NCI-H345 (cell line): Measurements from ENCODE around the gene NMD3.
"Not testable (repeated sequence)": the region's sequence is repeated elsewhere in the genome, so short reads cannot be mapped to it uniquely, and the experiment has no call there.

Experiments
- DNase-seq: peaks from one replicate; lab custom pipeline; 2025; lab: John Stamatoyannopoulos, UW

Gene NMD3

DNA sequence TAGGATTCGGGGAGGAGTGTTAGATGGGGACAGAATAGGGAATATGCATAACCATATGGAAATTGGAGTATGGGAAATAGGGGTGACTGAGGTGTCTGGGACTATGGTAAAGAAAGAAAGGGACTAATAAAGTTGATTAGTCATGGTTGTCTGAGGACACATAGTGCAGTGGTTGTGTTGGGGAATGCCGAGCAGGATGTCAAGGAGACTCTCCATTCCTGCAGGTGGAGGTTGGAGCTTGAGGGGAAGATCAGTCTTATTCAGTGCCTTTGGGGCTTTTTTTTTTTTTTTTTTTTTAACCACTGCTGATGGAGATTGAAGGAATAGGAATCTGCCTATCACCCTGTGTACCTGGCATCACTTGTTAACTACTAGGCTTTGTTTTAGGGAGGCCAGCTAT is 10.8 kb downstream of the NMD3 start:
- no peak for DNase-seq

DNA sequence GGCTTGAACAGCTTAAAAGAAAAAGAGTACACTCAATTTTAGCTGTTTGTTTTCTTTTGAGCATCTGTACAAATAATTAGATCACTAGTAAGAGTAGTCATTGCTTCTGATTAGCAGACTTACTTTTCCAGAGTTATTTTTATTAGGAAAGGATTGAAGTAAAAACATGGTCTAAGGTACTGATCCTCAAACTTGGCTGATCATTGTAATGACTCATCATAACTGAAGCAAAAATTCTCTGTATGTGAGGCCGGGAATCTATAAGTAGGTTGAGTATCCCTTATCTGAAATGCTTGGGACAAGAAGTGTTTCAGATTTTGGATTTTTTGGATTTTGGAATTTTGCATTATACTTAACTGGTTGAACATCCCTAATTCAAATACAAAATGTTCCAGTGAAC is 12.4 kb downstream of the NMD3 start:
- DNase-seq: no peak

DNA sequence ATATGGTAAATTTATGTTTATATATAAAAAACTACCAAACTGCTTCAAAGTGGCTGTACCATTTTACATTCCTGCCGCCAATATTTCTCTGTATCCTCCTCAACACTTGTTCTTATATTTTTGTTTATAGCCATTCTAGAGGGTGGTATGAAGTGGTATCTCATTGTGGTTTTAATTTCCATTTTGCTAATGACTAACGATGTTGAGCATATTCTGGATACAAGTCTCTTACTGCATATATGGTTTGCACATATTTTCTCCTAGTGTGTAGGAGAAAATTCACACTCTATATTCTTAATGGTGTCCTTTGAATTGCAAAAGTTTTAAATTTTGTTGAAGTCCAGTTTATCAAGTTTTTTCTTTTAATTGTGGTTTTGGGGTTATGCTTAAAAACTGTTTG is 15.1 kb downstream of the NMD3 start:
- no peak for DNase-seq

DNA sequence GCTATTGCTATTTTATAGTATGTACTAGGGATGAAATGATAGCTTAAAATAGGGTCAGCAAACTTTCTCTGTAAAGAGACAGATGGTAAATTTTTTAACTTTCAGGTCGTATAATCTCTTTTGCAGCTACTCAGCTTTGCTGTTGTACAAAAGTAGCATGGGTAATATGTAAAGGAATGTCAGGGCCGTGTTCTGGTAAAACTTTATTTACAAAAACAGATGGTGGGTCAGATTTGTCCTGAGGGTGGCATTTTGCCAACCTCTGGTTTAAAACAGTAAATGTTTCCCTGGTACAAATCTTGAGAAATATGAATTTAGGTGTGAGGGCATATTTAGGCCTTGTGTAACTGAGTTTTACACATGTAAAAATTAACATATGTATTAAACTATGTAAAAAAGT is 18.6 kb downstream of the NMD3 start:
- DNase-seq: no peak

DNA sequence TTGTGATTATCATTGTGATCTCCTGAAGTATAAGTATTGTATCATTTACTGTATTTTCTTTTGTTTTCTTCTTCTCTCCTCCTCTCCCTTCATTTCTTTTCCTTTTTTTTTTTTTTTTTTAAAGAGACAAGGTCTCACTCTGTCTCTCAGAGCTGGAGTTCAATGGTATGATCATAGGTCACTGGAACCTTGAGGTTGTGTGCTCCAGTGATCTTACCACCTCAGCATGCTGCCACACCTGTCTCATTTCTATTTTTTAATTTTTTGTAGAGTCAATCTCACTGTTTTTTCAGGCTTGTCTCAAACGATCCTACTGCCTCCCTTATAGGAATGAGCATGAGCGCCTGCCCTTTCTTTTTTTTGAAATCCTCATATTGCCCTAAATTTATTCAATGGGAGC is 23.4 kb downstream of the NMD3 start:
- no peak for DNase-seq

DNA sequence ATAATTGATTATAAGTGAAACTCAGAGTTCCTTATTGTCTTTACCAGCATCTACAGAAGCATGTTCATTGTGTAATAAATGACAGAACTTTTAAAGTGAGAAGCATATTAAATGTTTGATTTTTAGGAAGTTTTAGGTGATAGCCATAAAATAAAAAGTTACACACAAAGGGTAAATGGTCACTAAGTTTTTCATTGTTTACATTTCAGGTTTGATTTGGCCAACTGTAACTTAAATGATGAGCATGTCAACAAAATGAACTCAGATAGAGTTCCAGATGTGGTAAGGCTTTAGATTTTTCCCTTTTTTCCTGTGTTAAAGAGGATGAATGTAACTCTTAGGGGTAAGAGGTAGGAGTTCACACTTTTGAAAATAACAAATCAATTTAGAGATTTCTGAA is 25.9 kb downstream of the NMD3 start:
- DNase-seq: no peak

DNA sequence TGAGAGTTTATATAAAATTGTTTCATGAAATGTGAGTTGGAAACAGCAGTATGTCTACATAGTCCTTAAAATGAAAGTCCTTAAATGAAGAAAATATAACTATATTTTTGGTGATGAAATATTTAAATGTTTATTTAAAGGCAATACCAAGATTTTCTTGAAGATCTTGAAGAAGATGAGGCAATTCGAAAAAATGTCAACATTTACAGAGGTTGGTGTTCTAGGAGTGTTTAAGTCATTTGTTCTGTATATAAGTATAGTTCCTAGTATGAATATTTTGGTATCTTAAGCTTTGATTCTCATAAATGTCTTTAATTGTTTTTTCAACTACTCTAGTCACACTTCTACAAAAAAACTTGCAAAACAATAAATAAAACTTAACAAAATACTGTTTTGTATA is 29.0 kb downstream of the NMD3 start:
- no peak for DNase-seq

DNA sequence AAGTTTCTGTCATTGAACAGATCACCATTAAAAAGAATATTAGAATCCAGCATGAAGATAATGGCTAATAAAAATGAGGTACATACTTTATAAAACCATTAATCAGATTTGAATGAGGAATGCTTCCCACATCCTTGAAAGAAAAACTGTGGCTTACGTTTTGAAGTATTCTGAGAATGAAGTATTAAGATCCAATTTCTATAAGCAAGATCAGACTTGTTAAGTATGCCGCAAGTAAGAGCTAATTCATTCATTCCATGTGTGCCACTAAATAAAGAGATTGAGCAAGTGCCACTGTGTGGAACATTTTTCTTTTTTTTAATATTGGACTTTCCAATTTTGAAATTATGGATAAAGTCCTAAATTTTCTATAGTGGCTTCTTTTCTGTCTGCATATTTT is 30.6 kb downstream of the NMD3 start:
- DNase-seq: no peak

DNA sequence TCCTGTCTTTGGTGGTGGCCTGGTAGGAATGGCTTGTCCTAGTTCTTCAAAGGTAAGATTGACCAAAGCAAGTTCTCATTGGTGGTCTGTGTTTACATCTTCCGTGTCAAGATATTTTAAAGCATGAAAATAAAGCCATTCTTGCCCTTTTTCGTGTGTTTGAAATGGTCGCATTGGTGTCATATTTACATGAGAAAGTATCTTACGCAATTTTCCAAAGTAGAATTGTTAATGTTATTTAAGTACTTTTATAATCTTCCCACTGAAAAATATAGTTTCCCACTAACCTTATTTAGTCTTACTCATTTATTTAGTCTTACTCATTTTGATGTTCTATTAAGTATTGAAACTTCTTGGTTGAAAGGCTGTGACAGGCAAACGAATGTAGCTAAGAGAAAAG is 31.0 kb downstream of the NMD3 start:
- DNase-seq: no peak

DNA sequence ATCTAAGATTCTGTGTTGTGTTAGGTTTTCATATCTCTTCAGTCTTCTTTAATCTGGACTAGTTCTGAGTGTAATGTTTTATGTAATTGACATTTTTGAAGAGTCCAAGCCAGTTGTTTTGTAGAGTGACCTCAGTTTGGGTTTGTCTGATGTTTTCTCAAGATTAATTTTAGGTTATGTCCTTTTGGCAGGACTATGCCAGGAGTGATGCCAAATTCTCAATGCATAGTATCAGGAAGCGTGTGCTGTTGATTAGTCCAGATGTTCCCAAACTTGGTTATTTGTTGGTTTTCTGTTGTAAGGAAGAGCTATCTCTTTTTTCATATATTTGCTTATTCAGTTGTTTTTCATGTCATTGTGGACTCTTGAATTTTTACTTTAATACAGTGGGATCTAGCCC is 32.6 kb downstream of the NMD3 start:
- no peak for DNase-seq

DNA sequence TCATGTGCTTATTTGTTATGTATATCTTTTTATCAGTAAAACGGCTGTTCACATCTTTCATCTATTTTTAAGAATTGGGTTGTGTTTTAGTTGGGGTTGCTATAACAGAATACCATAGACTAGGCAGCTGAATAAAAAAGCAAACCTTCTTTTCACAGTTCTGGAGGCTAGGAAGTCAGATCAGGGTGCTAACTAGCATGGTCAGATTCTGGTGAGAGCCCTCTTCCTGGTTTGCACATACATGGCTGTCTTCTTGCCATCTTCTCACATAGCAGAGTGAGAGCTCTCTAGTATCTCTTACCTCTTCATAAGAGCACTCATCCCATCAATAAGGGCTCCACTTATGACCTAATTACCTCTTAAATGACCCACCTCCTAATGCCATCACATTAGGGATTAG is 33.8 kb downstream of the NMD3 start:
- DNase-seq: no peak

DNA sequence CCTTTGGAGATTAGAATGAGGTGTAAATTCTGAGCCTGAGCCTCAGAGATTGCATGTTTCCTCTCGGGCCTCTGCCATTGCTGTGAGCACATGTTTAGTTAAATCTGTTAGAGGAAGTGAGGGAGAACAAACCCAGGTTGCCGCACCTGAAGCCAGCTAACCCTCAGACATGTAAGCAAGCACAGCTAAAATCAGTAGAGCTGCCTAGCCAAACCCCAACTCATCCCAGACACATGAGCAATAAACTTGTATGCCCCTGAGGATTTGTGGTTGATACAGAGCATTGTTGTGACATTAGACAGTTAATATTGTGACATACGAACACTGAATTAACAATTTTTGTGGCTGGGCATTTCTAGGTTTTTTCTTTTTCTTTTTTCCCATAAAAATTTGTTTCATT is 41.9 kb downstream of the NMD3 start:
- no peak for DNase-seq

DNA sequence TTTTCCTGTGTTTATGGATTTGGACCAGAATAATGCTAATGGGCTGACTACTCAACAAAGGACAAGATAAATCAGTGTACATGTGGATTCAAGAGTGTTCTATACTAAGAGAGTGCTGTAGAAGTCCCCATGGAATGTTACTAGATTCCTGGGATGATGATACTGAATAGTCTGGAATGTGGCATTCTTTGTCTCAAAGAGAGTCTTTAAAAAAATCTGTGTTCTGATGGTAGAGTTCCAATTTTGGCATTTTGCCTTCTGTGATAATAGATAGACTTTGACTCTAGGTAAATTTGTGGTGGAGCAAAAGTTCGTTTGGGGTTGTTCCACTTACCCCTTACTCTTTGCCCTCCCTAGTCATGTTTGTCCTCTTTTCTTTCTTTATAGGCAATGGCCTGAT is 43.7 kb downstream of the NMD3 start:
- no peak for DNase-seq

DNA sequence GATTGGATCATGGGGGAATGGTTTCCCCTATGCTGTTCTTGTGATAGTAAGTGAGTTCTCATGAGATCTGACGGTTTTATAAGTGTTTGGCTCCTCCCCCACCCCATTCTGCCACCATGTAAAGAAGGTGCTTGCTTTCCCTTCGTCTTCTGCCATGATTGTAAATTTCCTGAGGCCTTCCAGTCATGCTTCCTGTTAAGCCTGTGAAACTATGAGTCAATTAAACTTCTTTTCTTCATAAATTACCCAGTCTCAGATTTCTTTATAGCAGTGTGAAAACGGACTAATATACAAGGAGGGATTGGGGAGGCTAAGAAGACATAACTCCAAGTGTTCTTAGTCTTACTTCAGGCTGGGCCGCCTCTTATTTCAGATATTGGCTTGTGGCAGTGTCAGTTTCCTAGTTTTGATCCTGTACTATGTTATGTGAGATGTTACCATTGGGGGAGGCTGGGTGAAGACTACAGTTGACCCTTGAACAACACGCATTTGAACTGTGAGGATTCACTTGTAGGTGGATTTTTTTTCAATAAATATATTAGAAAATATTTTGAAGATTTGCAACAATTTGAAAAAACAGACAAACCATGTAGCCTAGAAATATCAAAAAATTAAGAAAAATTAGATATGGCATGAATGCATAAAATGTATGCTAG is 44.9 kb downstream of the NMD3 start:
- DNase-seq: no peak

DNA sequence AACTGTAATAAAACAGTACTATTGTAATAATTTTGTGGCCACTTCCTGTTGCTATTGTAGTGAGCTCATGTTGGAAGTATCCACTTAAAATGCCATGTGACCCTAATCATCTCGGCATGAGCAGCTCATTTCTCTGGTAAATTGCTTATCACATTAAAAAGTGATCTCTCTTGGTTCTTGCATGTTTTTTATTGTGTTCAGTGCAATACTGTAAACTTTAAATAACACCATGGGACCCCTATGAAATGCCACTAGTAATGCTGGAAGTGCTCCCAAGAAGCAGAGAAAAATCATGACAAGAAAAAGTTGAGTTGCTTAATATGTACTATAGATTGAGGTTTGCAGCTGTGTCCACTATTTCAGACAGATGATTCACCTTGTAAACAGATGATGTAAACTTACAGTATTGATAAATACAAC is 45.6 kb downstream of the NMD3 start:
- DNase-seq: peak; percentile 9

DNA sequence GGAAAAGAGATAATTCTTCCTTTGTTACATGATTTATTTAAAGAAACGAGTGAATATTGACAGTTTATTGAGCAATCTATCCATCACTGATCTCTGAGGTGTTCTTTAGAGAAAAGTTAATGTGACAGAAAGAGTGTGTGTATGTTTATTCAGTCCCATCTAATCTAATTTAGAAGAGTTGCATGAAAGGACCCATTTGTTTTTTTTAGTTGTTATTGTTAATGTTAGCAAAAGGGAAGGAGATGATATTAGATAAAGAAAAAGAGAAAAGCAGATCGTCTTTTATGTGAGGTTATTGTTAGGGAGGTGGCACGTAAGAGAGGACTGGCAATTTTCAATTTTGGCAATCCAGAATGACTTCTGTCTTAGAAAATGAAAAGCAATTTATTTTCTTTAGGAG is 46.5 kb downstream of the NMD3 start:
- DNase-seq: no peak

DNA sequence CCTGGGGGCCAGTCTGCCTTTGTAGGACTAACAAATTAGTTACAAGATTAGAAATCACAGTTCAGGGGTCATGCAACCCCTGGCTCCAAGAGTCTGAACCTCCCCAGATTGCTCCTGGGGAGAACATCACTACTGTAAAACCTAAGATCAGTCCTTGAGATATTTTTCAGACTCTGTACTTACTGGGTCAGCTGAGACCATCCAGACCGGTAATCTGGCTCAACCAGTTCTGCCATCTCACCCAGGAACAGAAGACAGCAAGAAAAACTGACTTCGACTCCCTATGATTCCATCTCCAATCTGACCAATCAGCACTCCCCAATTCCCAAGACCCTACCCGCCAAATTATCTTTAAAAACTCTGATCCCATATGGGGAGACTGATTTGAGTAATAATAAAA is 47.5 kb downstream of the NMD3 start:
- no peak for DNase-seq

DNA sequence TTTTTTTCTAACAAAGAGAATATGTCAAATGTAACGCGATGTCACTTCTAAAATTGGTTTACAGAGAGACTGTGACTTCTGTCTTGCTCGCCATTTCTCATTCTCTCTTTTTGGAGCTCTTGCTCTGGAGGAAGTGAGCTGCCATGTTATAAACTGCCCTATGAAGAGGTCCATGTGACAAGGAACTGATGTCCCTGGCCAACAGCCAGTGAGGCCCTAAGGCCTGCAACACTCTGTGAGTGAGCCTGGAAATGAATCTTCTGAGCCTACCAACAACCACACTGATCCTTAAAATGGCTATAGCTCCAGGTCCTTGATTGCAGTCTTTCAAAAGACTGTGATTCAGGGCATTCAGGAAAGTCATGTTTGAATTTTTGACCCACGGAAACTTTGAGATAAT is 49.9 kb downstream of the NMD3 start:
- DNase-seq: no peak

DNA sequence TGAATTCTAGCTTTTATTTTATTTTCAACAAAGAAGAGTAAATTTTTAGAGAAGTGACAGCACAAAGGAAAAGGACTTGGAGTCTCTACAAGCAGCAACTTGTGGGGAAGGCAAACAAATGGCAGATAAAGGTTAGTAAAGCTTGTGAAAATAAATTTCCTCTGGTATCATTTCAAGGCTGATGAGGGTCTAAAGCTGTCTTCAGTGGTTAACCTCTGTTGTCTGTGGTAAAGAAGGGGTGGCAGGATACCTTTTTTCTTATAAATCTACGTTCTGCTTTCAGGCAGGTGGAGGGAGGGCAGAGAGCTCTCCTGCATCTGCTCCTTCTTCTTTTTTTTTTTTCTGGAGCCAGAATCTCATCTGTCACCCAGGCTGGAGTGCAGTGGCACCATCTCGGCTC is 50.5 kb downstream of the NMD3 start:
- no peak for DNase-seq

DNA sequence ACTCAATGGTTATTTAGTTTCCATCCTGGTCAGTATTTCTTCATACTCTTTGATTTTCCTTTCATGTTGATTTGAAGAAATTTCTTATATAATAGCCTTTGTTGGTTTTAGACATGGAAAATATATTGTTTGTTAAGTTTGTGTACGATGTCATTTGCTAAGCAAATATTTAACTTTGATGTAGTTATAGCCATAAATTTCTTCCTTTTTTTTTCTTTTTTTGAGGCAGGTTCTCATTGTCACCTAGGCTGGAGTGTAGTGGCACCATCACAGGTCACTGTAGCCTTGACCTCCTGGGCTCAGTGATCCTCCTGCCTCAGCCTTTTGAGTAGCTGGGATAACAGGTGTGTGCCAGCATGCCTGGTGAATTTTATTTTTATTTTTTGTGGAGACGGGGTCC is 51.4 kb downstream of the NMD3 start:
- no peak for DNase-seq

DNA sequence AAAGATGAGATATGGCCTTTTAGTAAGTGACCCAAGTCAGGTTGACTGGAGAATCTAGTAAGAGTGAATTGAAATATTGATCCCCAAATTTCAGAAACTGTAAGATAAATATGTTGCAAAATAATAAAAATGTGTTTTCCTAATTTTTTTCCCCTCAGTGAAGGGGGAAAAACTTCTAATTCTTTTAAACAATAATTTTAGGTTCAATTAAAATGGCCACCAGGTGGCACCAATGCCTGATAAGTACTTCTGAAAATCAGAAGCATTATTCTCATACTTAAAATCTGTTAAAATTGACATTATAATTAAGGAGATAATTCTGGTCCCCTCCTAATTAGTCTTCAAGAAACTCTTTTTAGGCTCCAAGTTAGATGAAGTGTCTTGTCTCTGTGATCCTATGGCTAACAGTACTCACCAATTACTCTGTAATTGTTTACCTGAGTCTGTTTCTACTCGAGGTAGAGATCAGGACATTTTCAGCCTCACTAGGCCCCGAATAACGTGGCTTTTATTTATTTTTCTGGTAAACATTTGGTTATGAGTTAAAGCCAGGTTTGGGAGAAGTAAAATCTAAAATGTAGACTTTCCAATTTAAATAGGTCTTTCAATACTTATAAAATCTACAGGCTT is 52.6 kb downstream of the NMD3 start:
- peak; percentile 30 for DNase-seq

DNA sequence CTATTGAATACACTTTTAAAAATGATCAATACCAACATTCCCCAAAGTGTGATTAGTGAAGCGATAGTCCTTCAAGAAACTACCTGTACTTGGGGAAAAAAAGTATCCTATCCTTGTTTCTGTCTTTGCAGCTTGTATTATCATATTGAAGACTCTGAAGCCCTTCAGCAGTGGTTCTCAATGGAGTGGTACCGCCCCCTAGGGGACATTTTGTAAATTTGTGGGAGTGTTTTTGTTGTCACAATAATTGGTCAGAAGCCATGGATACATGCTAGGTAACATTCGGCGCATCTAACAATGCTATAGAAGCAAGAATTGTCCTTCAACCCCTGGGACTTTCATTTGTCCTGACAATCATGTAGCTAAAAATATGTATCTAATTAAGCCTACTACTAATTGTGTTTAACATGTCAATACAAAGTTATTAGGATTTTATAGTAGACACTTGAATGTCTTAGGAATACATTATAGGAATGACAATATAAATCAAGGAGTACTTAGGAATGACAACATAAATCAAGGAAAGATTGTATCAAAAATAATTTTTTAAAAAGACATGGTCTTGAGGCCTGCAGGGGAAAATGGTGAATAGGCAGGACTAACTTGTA is 53.7 kb downstream of the NMD3 start:
- peak; percentile 34 for DNase-seq

DNA sequence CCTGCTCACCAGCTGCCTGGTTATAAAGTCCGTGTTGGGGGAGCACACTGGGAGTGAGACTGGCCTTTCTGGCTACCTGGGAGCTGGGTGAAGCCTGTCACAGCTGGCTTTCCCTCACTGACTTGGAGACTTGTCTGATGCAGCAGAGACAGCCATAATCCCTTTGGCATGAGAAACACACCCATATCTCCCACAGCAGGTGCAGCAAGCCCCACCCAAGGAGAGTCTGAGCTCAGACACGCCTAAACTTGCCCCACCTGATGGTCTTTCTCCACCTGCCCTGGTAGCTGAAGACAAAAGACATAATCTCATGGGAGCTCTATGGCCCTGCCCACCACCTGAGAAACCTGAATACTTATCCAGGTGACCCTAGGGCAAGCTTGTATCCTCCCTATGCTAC is 54.8 kb downstream of the NMD3 start:
- peak; percentile 88 for DNase-seq

DNA sequence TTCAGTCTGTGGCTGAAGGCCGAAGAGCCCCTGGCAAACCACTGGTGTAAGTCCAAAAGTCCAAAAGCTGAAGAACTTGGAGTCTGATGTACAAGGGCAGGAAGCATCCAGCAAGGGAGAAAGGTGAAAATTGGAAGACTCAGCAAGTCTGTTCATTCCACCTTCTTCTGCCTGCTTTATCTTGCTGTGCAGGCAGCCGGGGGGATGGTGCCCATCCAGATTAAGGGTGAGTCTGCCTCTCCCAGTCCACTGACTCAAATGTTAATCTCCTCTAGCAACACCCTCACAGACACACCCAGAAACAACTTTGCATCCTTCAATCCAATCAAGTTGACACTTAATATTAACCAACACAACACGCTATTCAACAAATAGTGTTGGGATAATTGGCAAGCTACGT is 61.3 kb downstream of the NMD3 start:
- not testable (repeated sequence) for DNase-seq
